Measurements from ENCODE around the gene PLSCR4.

Gene PLSCR4

DNA sequence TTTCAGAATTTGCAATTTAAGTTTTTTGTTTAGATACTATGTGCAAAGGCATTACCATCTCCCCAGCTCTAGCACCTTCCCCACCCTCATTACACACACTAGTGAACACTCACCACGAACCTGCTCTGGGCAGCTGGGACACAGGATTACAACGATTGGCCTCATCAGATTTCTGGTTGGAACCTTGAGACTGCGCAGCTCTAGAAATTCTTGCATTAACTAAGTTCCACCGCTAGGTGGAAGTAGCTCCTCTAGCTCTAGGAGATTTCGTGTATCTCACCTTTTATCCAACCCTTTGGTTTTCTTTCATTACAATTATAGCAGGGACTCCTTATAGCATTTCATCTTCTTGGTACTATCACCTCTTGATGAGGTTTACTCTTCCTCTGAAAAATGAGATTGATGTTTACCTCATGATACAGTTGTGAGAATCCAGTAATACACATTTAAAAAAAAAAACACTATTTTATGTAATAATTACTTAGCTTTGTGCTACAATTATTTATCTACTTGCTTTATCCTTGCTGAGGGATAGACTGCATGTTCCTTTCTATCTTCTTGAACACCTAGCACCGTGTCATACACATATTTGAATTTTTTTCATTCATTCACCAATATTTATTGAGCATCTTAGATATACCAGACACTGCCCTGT, 61.3 kb downstream of the PLSCR4 start:
- DNase-seq: peak; percentile 71

DNA sequence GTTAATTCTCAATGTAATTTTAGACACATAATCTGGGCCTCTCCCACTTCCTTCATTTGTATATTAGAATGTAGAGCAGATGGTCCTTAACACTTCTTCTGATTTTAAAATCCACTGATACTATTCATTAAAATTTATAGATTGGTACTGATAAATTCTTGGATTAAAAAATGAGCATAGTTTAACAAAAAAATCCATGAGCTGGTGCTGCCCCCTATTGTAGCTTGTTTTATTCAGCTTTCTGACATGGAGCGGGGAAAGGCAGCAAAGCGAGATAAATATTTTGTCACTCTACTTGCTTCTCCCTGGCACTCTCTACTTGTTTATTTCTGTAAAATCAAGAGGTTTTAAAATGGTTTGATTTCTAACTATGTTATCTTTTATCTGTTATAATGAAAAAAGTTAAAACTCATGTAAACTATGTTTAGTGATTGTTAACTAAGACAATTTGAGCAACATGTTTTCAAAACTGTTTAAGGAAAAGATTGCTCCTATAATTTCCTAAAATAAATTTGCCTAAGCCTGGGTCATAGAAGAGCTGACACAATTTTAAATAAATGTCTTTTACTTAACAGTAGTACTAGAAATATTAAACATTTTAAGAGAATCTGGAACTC, 63.5 kb downstream of the PLSCR4 start:
- DNase-seq: peak; percentile 31

DNA sequence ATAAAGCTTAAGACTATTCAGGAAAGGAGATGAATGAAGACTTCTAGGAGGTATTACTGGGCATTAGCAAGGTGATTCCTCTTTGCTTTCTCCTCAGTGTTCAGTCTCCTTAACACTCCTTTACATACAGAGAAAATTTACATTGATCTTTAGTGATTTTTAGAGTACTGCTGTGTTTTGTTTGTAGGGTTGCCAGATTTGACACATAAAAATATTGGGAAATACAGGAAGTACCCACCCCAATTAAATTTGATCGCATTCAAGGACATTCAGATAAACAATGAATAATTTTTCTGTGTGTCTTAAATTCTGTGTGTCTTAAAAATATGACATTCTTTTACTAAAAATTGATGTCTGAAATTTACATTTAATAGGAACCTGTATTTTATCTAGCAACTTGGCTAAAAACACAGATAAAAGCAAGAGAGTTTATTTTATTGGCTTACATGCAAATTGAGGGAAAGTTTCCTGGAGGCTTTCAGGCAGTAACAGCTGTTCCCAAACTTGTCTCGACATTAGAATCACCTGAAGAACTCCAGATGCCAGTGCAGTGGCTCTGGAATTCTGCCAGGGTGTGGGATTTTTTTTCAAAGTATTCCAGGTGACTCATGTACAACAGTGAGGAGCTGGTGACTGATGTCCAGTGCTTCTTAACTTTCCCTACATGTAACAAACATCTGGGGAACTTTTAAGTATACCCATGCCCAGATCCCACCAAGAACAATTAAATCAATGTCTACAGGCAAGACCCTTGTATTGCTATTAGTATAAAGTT, 66.5 kb downstream of the PLSCR4 start:
- DNase-seq: no peak

DNA sequence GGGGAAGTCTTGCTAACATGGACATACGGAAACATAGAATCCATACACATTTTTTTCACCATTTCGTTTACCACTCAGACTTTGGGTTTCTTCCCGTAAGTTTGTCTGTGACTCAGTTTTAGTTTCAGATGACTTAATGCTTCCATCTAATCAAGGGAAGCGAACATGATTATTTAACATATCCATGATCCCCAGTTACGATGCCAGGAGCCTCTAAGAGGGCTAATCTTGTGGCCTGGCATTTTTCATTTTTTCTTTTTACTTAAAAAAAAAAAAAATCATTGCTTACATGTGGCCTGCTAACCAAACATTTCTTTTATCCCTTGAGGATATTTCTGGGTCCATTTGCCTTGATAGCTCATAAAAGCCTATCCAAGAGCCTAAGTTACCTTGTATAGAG, 69.7 kb downstream of the PLSCR4 start:
- DNase-seq: no peak

DNA sequence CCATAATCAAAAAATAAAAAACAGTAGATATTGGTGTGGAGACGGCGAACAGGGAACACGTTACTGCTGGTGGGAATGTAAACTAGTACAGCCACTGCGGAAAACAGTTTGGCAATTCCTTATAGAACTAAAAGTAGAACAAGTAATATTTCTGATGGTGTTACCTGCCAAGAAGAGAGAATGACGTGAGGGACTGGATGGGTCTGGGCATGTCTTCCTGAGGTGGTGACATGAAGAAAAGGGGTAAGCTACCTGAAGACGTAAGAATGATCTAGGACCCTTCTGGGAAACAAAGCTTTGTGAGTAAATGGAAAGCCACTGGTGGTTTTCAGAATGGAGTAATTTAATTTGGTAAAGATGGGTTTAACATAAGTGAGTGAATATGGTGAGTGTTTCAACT, 70.5 kb downstream of the PLSCR4 start:
- no peak for DNase-seq

DNA sequence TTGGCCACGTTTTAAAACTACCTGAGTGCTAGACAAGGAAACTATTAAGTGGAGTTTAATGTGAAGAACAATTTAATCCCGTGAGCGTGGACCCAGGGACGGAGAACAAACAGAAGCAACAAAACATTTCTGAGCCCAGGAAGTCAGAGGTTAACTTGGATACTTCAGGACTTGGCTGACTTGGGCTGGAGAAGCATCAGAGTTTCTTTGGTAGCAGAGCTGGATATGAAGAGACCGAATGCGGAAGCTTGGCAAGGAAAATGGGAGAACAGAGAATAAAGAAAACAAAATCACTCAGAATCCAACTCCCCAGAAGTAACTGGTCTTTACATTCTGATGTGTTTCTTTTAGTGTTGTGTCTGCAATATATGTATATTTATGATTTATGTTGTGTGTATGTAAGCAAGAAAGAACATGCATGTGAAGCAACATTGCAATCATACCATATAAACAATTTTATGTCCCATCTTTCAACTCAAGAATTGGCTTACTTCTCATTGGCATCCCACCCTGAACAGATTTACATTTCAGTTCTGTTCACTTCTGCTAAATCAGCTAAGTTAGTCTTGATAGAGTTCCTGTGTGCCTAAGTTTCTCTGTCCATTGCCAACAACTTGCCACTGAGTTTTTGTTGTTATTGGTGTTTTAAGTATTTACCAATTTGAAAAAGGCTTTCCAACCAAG, 72.8 kb downstream of the PLSCR4 start:
- DNase-seq: no peak

DNA sequence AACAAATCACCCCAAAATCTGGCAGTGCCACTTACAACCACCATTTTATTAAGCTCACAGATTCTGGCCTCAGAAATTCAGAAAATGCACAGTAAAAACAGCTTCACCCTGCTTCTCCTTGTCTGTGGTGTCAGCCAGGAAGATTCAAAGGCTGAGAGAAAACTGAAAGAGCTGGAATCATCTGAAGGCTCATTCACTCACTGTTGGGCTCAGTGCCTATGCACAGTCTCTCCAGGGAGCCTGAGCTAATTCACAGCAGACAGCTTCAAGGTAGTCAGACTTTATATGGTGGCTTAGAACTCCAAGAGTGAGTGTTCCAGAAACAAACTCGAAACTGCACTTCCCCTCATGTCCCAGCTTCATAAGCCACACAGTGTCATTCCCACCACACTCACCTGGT, 73.4 kb downstream of the PLSCR4 start:
- DNase-seq: no peak

DNA sequence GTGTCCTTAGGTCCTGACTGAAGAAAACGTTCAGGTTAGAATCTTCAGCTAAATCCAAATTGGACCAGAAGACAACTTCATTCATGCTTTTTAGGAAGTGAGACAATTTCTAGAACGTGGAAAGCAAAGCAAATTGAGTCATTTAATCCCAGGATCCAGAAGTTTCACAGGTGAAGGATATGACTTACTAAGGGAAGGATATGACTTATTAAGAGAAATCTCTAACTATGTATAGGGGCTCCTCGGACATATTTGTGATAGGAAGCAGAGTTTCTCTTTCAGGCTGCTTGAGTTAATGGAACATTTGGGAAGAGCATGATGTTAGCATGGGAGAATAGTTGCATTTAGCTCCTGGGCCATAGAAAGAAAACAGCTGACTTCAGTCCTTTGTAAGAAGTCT, 73.8 kb downstream of the PLSCR4 start:
- DNase-seq: no peak

DNA sequence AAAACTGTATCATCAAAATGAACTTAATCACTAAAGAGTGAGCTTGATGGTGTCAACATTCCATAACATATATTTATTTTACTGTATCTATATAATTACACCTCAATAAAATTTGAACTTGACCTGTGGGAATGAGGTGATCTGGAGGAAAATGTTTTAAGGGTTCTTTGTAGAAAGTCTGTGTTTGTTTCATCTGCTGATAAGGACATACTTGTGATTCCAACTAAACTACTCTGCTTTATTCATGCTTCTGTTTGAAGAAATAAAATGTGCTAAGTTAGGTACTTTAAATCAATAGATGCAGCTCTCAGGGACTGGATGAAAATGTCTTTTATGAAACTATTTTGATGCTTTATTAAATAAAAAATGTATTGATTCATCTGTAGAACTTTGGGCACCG, 78.3 kb downstream of the PLSCR4 start:
- no peak for DNase-seq

DNA sequence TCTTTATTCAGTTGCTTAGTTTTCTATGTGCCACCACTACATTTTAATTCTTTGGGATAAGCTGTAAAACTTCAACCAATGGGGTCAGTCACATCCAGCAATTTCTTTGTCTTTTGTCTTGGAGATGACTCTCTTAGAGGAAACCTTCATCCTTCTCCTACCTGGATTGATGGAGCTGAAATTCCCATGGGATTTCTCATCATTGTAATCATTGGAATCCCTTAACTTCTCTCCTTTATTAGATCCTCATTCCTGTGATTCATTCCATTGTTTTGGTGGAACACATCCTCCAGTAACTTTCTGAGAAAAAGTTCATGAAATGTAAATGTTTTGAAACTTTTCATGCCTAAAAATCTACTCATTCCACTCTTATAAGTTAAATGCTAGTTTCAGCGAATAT, 80.3 kb downstream of the PLSCR4 start:
- DNase-seq: no peak

DNA sequence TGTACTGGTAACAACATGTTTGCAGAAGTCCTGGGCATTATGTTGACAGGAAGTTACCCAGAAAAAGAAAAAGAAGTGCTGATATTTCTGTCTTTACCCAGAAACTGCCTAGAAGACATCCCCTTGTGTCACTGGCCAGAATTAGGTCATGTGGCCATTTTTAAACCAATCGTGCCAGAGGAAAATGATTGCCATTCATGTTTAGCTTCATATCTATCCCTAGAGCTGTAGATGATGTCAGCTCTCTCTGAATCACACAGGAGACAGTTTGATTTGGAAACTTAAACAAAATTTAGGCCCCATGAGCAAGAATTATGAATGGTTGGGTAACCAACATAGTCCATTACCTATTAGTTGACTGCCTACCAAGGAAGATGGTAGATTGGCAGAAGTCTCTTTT, 81.0 kb downstream of the PLSCR4 start:
- DNase-seq: no peak

DNA sequence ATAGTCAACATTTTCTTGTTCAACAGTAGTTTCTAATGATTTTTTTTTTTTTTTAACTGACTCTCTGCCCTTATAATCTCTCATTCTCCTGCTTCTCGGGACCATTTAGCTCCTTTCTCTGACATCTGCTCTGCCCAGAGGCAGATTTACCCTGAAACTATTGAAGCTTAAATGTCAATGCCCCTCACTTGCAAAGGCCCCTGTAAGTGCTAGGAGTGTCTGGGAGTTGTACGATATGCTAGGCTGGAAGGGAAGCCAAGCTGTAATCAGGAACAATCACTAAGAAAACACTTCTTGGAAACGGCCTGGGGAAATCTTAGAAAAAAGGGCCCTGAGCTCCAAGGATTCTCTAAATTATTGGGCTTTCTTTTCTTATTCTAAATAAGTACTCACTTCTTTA, 84.1 kb downstream of the PLSCR4 start:
- DNase-seq: no peak

DNA sequence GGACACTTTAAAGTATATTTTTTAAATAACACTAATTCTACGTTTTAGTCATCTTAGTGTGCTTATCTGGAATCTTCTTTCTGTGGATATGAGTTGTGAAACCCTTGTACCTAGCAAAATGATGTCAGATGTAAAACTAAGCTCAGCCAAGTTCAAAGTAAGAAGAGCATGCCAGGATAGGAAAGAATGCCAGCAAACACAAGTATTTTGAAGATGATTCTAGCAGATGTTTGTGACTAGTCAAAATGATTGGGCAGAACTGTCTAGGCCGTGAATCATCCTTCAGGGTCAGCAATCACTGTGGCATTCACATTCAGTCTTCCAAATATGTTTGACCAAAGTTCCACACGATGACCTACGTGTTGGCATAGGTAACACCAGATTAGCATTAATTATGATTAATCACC, 84.5 kb downstream of the PLSCR4 start:
- DNase-seq: no peak

DNA sequence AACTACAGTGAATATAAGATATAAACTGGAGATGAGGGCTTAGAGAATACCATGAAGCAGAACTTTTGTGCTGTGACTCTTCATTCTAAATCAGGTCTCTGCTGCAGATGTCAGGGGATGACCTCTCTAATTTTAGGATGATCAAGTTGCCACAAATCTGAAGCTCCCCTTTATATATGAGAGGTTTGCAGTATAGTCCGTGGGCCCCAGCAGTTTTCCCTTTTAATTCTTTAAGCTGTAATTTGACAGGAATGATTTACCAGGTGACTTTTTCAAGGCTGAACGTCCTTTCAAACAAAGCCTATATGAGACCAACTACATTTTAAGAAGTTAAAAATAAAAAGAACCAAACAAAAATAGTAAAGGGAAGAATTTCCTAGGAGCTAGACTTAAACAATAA, 85.0 kb downstream of the PLSCR4 start:
- no peak for DNase-seq

DNA sequence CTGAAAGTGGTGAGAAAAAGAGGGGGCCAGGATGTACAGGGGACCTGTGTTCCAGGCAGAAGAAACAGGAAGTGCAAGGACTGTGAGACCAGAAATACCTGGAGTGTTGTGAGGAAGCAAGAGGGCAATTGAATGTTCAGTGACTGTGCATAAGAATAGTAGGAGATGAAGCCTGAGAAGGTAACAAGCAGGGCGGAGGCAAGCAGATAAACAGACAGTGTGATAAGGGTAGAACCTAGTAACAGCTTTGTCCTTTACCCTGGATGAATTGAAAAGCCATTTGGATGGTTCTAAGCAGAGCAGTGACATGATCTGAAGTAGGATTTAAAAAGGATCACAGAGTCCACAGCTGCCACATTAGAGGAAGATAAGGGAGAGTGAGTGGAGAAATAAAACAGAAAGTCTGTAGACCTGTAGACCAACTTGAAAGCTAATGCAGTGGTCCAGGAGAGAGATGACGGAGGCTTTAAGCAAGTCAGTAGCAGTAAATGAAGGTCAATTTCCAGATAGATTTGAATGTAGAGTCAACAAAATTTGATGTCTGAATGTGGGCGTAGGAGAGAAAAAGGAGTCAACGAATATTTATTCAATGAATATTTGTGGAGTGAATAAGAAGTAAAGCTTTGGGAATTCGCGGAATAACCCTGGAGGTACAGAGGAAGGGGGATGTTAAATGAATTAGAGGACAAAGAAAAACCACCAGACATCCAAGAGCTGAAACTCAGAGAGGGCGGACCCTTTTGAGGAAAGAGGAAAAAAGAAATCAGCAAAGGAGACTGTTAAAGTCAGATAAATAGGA, 85.7 kb downstream of the PLSCR4 start:
- no peak for DNase-seq

DNA sequence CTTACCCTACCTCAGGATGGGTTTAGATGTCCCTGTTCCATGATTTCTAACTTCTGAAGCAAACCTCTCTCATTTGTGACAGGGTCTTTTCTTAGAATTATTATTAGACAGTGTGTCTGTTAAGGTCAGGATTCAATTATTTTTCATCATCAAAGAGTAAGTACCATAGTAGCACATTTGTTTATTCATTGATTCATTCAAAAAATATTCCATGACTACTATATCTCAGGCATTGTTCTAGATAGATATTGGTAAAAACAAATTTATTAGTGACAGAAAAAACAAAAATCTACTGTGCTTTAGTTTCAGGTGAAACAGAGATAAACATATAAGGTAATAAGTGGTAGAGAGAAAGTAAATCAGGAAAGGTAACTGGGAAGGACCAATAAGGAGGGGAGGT, 86.4 kb downstream of the PLSCR4 start:
- no peak for DNase-seq

DNA sequence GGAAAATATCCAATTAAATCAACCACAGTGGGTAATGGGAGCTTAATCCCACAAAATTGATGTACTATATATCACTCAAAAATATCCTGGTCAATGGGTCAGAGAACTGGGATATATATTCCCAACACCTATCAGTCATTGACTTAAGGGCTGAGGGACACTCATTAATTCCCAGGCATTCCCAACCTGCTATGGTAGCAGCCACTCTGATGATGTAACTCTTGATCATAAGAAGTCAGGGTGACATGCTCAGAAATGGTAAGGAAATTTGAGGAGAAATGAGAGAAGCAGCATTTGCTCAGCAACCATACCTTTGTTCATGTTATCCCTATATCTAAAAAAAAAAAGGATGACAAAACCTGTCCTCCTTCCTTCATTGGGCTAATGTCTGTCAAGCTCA, 86.8 kb downstream of the PLSCR4 start:
- no peak for DNase-seq

DNA sequence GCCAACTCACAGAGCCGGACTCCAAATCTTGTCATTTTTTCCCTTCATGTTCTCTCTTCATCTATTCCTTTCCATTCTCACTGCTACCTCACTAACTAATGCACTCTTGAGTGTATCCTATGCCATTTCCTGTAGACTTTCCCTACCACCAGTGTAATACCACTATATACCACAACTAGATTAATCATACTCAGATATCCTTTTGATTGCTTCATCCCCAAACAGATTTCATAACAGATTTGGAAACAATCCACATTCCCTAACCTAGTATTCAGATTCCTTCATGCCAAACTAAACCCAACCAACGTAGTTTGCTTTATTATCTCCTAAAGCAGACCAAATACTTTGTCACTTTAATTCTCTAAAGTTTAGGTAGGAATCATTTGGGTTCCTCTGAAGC, 87.3 kb downstream of the PLSCR4 start:
- no peak for DNase-seq

DNA sequence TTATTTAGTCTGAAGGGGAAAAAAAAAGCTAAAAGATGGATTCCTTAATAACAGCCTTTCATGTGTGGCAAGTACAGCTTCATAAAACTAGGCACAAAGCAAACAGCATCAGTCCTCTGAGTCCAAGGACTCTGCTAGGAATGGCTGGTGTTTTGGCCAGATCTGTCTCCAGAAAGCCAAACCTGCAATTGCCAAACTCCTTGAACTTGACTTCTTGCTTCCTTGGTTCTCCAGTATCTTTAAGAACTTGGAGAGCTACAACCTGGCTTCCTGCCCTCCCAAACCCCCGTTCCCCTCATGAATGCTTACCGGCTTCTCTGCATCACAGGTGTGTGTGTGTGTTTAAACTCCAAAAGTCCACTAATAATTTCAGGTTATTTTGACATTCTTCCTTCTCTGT, 88.3 kb downstream of the PLSCR4 start:
- no peak for DNase-seq

DNA sequence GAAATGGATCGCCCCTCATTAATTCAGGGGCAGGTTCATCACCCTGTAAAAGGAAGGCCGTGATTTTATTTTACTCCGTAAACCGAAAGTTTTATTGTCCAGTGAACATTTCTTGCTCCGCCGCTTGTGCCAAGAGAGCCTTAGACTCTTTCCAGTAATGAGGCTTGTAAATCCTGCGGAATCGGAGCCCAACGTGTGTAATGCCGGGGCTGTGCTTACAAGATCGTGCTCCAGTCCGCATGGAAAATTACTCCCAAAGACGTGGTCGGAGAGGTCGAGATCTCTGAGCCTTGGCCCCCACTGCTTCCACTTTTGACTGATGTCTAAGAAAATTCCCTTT, 89.3 kb downstream of the PLSCR4 start:
- DNase-seq: no peak

DNA sequence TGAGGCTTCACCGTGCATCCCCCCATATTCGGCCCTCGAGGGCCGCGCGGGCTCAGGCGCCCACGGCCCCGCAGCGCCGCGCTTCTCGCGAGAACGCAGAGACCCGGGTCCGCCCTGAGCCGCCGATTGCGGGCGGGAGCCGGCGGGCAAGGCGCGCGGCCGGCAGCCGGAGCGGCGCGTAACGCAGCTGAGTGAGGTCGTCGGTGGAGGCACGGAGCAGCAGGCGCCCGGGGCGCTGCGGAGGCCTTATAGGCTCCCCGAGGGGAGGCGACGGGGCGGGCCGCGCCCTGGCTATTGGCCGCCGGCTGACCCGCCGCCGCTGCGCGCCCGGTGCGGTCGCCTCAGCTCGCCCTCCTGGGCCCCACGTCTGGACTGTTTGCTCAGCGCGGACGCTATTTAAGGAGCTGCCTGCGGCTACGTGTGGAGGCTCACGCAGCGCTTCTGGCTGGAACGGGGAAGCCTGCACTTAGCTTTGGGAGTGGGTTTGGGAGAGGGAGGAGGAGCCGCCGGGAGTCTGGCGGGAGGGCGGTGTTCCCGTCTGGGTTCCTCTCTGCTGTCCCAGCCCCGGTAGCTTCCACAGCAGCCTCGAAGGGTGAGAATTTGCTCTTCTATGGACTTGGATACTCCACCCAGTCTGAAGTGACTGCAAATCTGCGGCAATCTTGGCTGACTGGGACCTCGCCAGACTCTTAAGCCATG, 89.8 kb downstream of the PLSCR4 start, which contains the start of gene PLOD2:
TSS of gene PLOD2 (minus strand) at position 221 of the 699 bp plus-strand sequence. CDS start at position 26, 195 bp downstream.
- DNase-seq: no peak

DNA sequence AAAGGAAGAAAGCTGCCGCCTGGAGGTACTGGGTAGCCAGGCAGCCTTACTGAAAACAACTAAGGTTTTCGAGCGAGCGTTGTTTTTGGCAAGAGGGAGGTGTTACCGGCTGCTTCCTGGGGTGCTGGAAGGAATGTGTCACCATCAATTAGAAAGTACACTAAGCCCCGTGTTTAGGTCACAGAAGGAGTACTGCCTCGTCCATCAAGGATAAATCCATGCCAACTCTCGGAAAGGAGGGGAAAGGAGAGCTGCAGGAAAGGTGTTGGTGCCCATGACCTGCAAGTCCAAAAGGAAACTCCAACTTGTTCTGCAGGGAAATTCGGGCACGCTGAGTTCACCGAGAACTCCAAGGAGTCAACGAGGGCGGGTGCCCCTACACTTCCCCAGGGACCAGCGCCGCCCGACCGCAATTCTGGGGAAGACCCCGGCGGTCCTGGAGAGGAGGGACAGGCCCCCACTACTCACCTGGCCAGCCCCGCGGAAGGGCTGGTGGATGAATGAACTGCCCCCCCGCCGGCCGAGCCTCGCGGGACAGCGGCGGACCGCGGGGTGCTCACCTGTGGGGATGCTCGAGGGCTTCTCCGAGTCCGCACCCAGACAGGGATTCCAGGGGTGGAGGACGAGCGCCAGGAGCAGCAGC, 90.5 kb downstream of the PLSCR4 start:
- DNase-seq: peak; percentile 64
